H1 (cell line): ENCODE data around the gene FOXN3. TPM values are rescaled to one million over a fixed set of nuclear protein-coding genes. Genes with fewer than 3 reads are reported as not detected.

Experiments
- CTCF ChIA-PET: fragments of 300-600 bp; sonication (Branson Sonifier 250); formaldehyde crosslinking; loops from one replicate; lab custom pipeline; 2021; ENCODE audit not compliant: partially characterized antibody; lab: Charles Lee
- POLR2A ChIA-PET: fragments of 300-600 bp; sonication (Branson Sonifier 250); formaldehyde crosslinking; loops from one replicate; lab custom pipeline; 2021; ENCODE audit warnings: inconsistent platforms; ENCODE audit not compliant: partially characterized antibody; lab: Charles Lee
- DNase-seq, 2 experiments: peaks; one replicate each; pipeline versions ENCODE4 v3.0.0 to v3.0.0-alpha.2; 2010 to 2022; ENCODE audit warnings: low spot score in 2 of 2, low read depth in 1 of 2, mixed read lengths in 1 of 2
- FAIRE-seq: peaks from 2 replicates; lab custom pipeline; 2011; peaks lifted over from hg19 to GRCh38; lab: Jason Lieb, UNC
- H2AFZ ChIP-seq: 2 replicates; pipeline ENCODE4 v1.8.1; 2012; ENCODE audit warnings: low read length, inconsistent platforms
- H2AK5ac ChIP-seq: 2 replicates; pipeline ENCODE4 v1.6.1; 2013; ENCODE audit warnings: low read depth, low read length
- H2BK120ac ChIP-seq: replicated peaks from 2 replicates; pipeline ENCODE3; 2013; ENCODE audit warnings: low read depth, low read length, inconsistent platforms
- H2BK12ac ChIP-seq: 2 replicates; pipeline ENCODE4 v1.6.1; 2013; ENCODE audit warnings: low read depth, low read length
- H2BK15ac ChIP-seq: 2 replicates; pipeline ENCODE4 v1.6.1; 2013; ENCODE audit warnings: low read length
- H2BK20ac ChIP-seq: 2 replicates; pipeline ENCODE4 v1.6.1; 2013; ENCODE audit warnings: low read length
- H2BK5ac ChIP-seq: 2 replicates; pipeline ENCODE4 v1.6.1; 2013; ENCODE audit warnings: low read depth, low read length
- H3K14ac ChIP-seq: 2 replicates; pipeline ENCODE4 v1.6.1; 2013; ENCODE audit warnings: inconsistent platforms; ENCODE audit not compliant: insufficient read length
- H3K18ac ChIP-seq: 2 replicates; pipeline ENCODE4 v1.6.1; 2013; ENCODE audit warnings: low read length; ENCODE audit errors: extremely low read depth
- H3K23ac ChIP-seq: 2 replicates; pipeline ENCODE4 v1.6.1; 2013; ENCODE audit warnings: inconsistent platforms; ENCODE audit not compliant: insufficient read length
- H3K23me2 ChIP-seq: 2 replicates; pipeline ENCODE4 v1.6.1; 2013; ENCODE audit warnings: low read depth, low read length
- H3K27ac ChIP-seq: 2 replicates; pipeline ENCODE4 v1.6.1; 2011; ENCODE audit warnings: low read depth, low read length, inconsistent platforms
- H3K27me3 ChIP-seq, 4 experiments: replicated peaks in 1 of 4; 1 replicate in 1 of 4; 2 replicates in 3 of 4; pipeline versions ENCODE4 v1.6.1 to v1.8.1; 2011 to 2013; ENCODE audit warnings: low read length in 3 of 4, mild to moderate bottlenecking in 3 of 4, inconsistent platforms in 2 of 4, mixed read lengths in 2 of 4, moderate library complexity in 1 of 4; ENCODE audit not compliant: control insufficient read depth in 3 of 4, insufficient read depth in 3 of 4; ENCODE audit errors: extremely low read depth in 1 of 4
- H3K36me3 ChIP-seq, 4 experiments: 2 replicates each; pipeline versions ENCODE4 v1.6.1 to v1.8.1; 2011 to 2013; ENCODE audit warnings: mild to moderate bottlenecking in 4 of 4, low read length in 3 of 4, moderate library complexity in 2 of 4, control low read depth in 1 of 4, inconsistent platforms in 1 of 4; ENCODE audit not compliant: insufficient read depth in 4 of 4, control insufficient read depth in 2 of 4
- H3K4ac ChIP-seq: replicated peaks from 2 replicates; pipeline ENCODE3; 2013; ENCODE audit warnings: low read length, low read depth, mixed read lengths, inconsistent platforms; ENCODE audit not compliant: insufficient read length
- H3K4me1 ChIP-seq, 4 experiments: replicated peaks in 1 of 4; 1 replicate in 1 of 4; 2 replicates in 3 of 4; pipeline versions ENCODE4 v1.6.1 to v1.8.1; 2011 to 2013; ENCODE audit warnings: low read length in 3 of 4, inconsistent platforms in 2 of 4, mixed read lengths in 1 of 4; ENCODE audit not compliant: insufficient read depth in 4 of 4, control insufficient read depth in 3 of 4
- H3K4me2 ChIP-seq, 2 experiments: 2 replicates each; pipeline versions ENCODE4 v1.6.1 to v1.8.1; 2011 to 2013; ENCODE audit warnings: low read depth in 2 of 2, low read length in 2 of 2, control low read depth in 1 of 2, inconsistent platforms in 1 of 2, mild to moderate bottlenecking in 1 of 2; ENCODE audit not compliant: insufficient read depth in 1 of 2
- H3K4me3 ChIP-seq, 4 experiments: fragments of 200-600, 300-600 bp in 1 of 4; sonication (generic), shearing (Covaris generic), sonication (Bioruptor Twin) in 1 of 4; 2 replicates each; pipeline versions ENCODE4 v1.5.1 to v1.8.1; 2011 to 2016; ENCODE audit warnings: low read length in 4 of 4, low read depth in 3 of 4, control low read depth in 2 of 4, inconsistent platforms in 2 of 4, mild to moderate bottlenecking in 2 of 4, mixed read lengths in 1 of 4, moderate library complexity in 1 of 4; ENCODE audit not compliant: insufficient read depth in 2 of 4; ENCODE audit errors: extremely low read depth in 1 of 4
- H3K56ac ChIP-seq: replicated peaks from 2 replicates; pipeline ENCODE3; 2013; ENCODE audit warnings: low read depth, mild to moderate bottlenecking, mixed read lengths, low read length, inconsistent platforms; ENCODE audit not compliant: insufficient read length
- H3K79me1 ChIP-seq: 2 replicates; pipeline ENCODE4 v1.6.1; 2013; ENCODE audit warnings: low read depth, low read length, control low read depth
- H3K79me2 ChIP-seq, 2 experiments: 2 replicates each; pipeline versions ENCODE4 v1.6.1 to v1.8.1; 2012 to 2013; ENCODE audit warnings: low read length in 2 of 2, mild to moderate bottlenecking in 2 of 2, inconsistent platforms in 1 of 2; ENCODE audit not compliant: insufficient read depth in 2 of 2, control insufficient read depth in 1 of 2
- H3K9ac ChIP-seq, 4 experiments: replicated peaks in 1 of 4; 1 replicate in 1 of 4; 2 replicates in 3 of 4; pipeline versions ENCODE4 v1.6.1 to v1.8.1; 2011 to 2013; ENCODE audit warnings: low read depth in 3 of 4, low read length in 3 of 4, control low read depth in 2 of 4, mild to moderate bottlenecking in 2 of 4, moderate library complexity in 2 of 4, inconsistent platforms in 1 of 4; ENCODE audit errors: extremely low read depth in 1 of 4
- H3K9me3 ChIP-seq, 2 experiments: 2 replicates each; pipeline versions ENCODE4 v1.6.1 to v1.8.1; 2012 to 2013; ENCODE audit warnings: mild to moderate bottlenecking in 2 of 2, moderate library complexity in 2 of 2, control low read depth in 1 of 2, inconsistent platforms in 1 of 2, low read depth in 1 of 2, low read length in 1 of 2, mixed read lengths in 1 of 2; ENCODE audit not compliant: insufficient read depth in 2 of 2
- H4K20me1 ChIP-seq, 2 experiments: replicated peaks in 1 of 2; 2 replicates each; pipeline versions ENCODE3 to v1.8.1; 2011 to 2013; ENCODE audit warnings: inconsistent platforms in 2 of 2, low read length in 2 of 2, mild to moderate bottlenecking in 1 of 2; ENCODE audit not compliant: insufficient read depth in 2 of 2, control insufficient read depth in 1 of 2
- H4K5ac ChIP-seq: 2 replicates; pipeline ENCODE4 v1.6.1; 2013; ENCODE audit warnings: low read length, low read depth, mixed read lengths, inconsistent platforms; ENCODE audit not compliant: insufficient read length
- H4K8ac ChIP-seq: 2 replicates; pipeline ENCODE4 v1.8.0; 2013; ENCODE audit warnings: mild to moderate bottlenecking, moderate library complexity, low read length, inconsistent platforms; ENCODE audit not compliant: insufficient read depth; ENCODE audit errors: extremely low read depth
- H4K91ac ChIP-seq: replicated peaks from 2 replicates; pipeline ENCODE3; 2013; ENCODE audit warnings: low read length, mixed read lengths, inconsistent platforms; ENCODE audit not compliant: insufficient read length
- EZH2 ChIP-seq: fragments of 200-600 bp; sonication (generic); IDR thresholded peaks from 2 replicates; pipeline ENCODE4 v1.7.1; 2012; ENCODE audit warnings: low read depth, mild to moderate bottlenecking, moderate library complexity, low read length, inconsistent platforms; ENCODE audit not compliant: severe bottlenecking
- KDM4A ChIP-seq: IDR thresholded peaks from one replicate; pipeline ENCODE4 v1.7.1; 2012; ENCODE audit warnings: low read depth, mild to moderate bottlenecking, moderate library complexity, low read length, inconsistent platforms; ENCODE audit not compliant: severe bottlenecking
- PHF8 ChIP-seq: fragments of 200-600 bp; sonication (generic); conservative IDR thresholded peaks from 2 replicates; pipeline ENCODE4 v1.7.1; 2012; ENCODE audit warnings: low read depth, mild to moderate bottlenecking, inconsistent platforms, low read length, moderate library complexity
- POU5F1 ChIP-seq: IDR thresholded peaks from 2 replicates; pipeline ENCODE4 v1.6.1; 2011; ENCODE audit warnings: low read depth, mild to moderate bottlenecking, low read length, moderate library complexity
- SIN3A ChIP-seq, 2 experiments: IDR thresholded peaks in 1 of 2; conservative IDR thresholded peaks in 1 of 2; 2 replicates each; pipeline ENCODE4 v1.6.1; 2011 to 2012; ENCODE audit warnings: low read length in 2 of 2, improper control_type of control experiment in 1 of 2, low read depth in 1 of 2, mild to moderate bottlenecking in 1 of 2
- SP2 ChIP-seq: IDR thresholded peaks from 2 replicates; pipeline ENCODE4 v1.6.1; 2012; ENCODE audit warnings: mild to moderate bottlenecking, low read length, inconsistent platforms
- USF2 ChIP-seq: IDR thresholded peaks from 2 replicates; pipeline ENCODE4 v1.6.1; 2011; ENCODE audit warnings: low read length, improper control_type of control experiment
- YY1 ChIP-seq: IDR thresholded peaks from 2 replicates; pipeline ENCODE4 v1.6.1; 2011; ENCODE audit warnings: low read depth, mild to moderate bottlenecking, low read length
- ZNF274 ChIP-seq: IDR thresholded peaks from 2 replicates; pipeline ENCODE4 v1.7.0; 2012; ENCODE audit warnings: low read length, borderline replicate concordance; ENCODE audit errors: extremely low read depth
- WGBS, 2 experiments: shearing (Covaris generic) in 1 of 2; methylation state at CpG; one replicate each; pipeline versions ENCODE4 v1.1.6 to v1.1.7; 2013 to 2015; ENCODE audit warnings: low lambda C conversion rate in 2 of 2, mixed read lengths in 2 of 2, inconsistent platforms in 1 of 2, low coverage in 1 of 2, missing lambda C conversion rate in 1 of 2; ENCODE audit not compliant: insufficient replicate concordance in 2 of 2, insufficient coverage in 1 of 2, insufficient read length in 1 of 2; ENCODE audit errors: extremely low coverage in 1 of 2, missing lambda C conversion rate in 1 of 2; 5-methylcytosine and 5-hydroxymethylcytosine counted together
- polyA plus RNA-seq, 7 experiments: library from polyadenylated mRNA; depleted of rRNA in 3 of 7; stranded (reverse) in 5 of 7; unstranded in 2 of 7; fragments of >200 nt in 5 of 7; fragments of 200-250 nt in 2 of 7; gene quantifications; 1 replicate in 5 of 7; 2 replicates in 1 of 7; 4 replicates in 1 of 7; pipeline versions ENCODE4 v1.2.1 to v1.2.3, GENCODE V29; 2011 to 2013; ENCODE audit warnings: missing spikeins in 2 of 7, mixed read lengths in 2 of 7
- total RNA-seq: library from RNA; stranded (reverse); fragmentation: NEBNext Ultra II Directional; extraction: Animal tissue kit (Norgen Biotek cat#: 25700); gene quantifications from 2 replicates; pipeline ENCODE4 v1.2.1, GENCODE V29; 2021

Gene FOXN3
- total and polyA plus RNA-seq, 2 of the 8 experiments (the other 6 are each of a cell fraction or from before 2014, with no cell fraction given): 52.6 to 178 TPM

GRCh38 chr14:89315493-89316470 is 101.3 kb downstream of the FOXN3 start:
- ChIA-PET CTCF (interaction anchor here (1.1 to 1.3 kb wide), 3 partner anchors 10 to 25 kb away, joined by 3 read pairs; no protein-coding TSS in a partner anchor), POLR2A (interaction anchor here (1.0 to 1.3 kb wide), 2 partner anchors 9 to 11 kb away, joined by 3 to 4 read pairs; no protein-coding TSS in a partner anchor)
- Histone ChIP-seq H2BK15ac (no peak overlapping the region), H2AFZ (no peak overlapping the region), H3K4ac (no peak overlapping the region), H4K20me1 (peaks cover 0 to 8% of the 10 kb centered on the region in 2 experiments), H2BK12ac (no peak overlapping the region), H3K4me1 (peaks cover 0 to 4% (median 2%) of the 10 kb centered on the region in 4 experiments; a peak in 3 of 7 replicates), H2AK5ac (no peak overlapping the region), H3K4me3 (no peak overlapping the region), H4K91ac (no peak overlapping the region), H2BK120ac (no peak overlapping the region), H3K36me3 (peaks cover 0 to 31% (median 13%) of the 10 kb centered on the region in 4 experiments; a peak in 6 of 8 replicates), H3K79me1 (peaks cover 11% of the 10 kb centered on the region), H3K56ac (no peak overlapping the region), H3K4me2 (no peak overlapping the region), H3K9ac (no peak overlapping the region), H4K8ac (no peak overlapping the region), H3K14ac (no peak overlapping the region), H3K23ac (no peak overlapping the region), H3K9me3 (peaks cover 18% of the 10 kb centered on the region in 2 experiments; a peak in 3 of 4 replicates), H2BK5ac (peak overlapping the region; percentile 19; the same call in 1 of the 2 replicates), H2BK20ac (no peak overlapping the region), H3K79me2 (peaks cover 4 to 82% of the 10 kb centered on the region in 2 experiments; a peak in 3 of 4 replicates), H3K23me2 (no peaks in the 10 kb centered on the region), H4K5ac (no peak overlapping the region), H3K27ac (no peak overlapping the region), H3K27me3 (no peaks in the 10 kb centered on the region), H3K18ac (no peak overlapping the region)
- DNase-seq: no peak
- 94% methylated on average over 10 of the region's 10 CpGs; no CpG with 5 or more reads in 1 of the 2 experiments for WGBS, 2 experiments
- no peak for FAIRE-seq
- TF ChIP-seq KDM4A (no peak), YY1 (no peak), SP2 (no peak), USF2 (no peak), ZNF274 (no peak), SIN3A (conservative IDR thresholded peaks at IDR 0.05 in 1 of 2, IDR thresholded peaks at IDR 0.05 in 1 of 2; ENCODE audit: low read depth in 1 of 2, low read length in 2 of 2) (no peak), EZH2 (no peak), POU5F1 (no peak), PHF8 (no peak)
